Esophagus mucosa (tissue), 1 donor: ENCODE results near the gene UHRF2. TPM values are rescaled to one million over a fixed set of nuclear protein-coding genes. Genes with fewer than 3 reads are reported as not detected.
"Not testable (repeated sequence)": the region's sequence is repeated elsewhere in the genome, so short reads cannot be mapped to it uniquely, and the experiment has no call there.

Source experiments
- ATAC-seq: fragments of 200-7000 bp; cut with Tn5 transposase; one replicate; pipeline ENCODE4 v1.9.1; 2020
- total RNA-seq: library from RNA; stranded (reverse); gene quantifications from one replicate; pipeline ENCODE4 v1.2.4, GENCODE V29; 2023
- donor health status: DM: yes; HTN: yes; CAD: no.

UHRF2 gene
- total RNA-seq, 1 donor from 2014 or later: 19.6 TPM

- no peak for ATAC-seq
These were observed 76.1 kb downstream of the UHRF2 start for GRCh38 chr9:6489099-6489498.

- no peak for ATAC-seq
These were observed 77.9 kb downstream of the UHRF2 start for GRCh38 chr9:6490863-6491262.

GRCh38 chr9:6495466-6495865 is 82.5 kb downstream of the UHRF2 start:
- no peak for ATAC-seq

- no peak for ATAC-seq
These were observed 86.0 kb downstream of the UHRF2 start for GRCh38 chr9:6498982-6499381.

- ATAC-seq: no peak
These were observed 88.7 kb downstream of the UHRF2 start for GRCh38 chr9:6501526-6502210.

- no peak for ATAC-seq
These were observed 89.4 kb downstream of the UHRF2 start for GRCh38 chr9:6502399-6502798.

GRCh38 chr9:6506571-6506970 is 93.6 kb downstream of the UHRF2 start:
- ATAC-seq: no peak

GRCh38 chr9:6512085-6512657 is 99.2 kb downstream of the UHRF2 start:
- ATAC-seq: no peak

GRCh38 chr9:6522263-6522662 is 109.3 kb downstream of the UHRF2 start:
- no peak for ATAC-seq

GRCh38 chr9:6525326-6526045 is 112.5 kb downstream of the UHRF2 start:
- ATAC-seq: no peak

GRCh38 chr9:6535594-6535993 is 122.6 kb downstream of the UHRF2 start:
- no peak for ATAC-seq

- no peak for ATAC-seq
These were observed 125.7 kb downstream of the UHRF2 start for GRCh38 chr9:6538666-6539071.

- not testable (repeated sequence) for ATAC-seq
These were observed 129.6 kb downstream of the UHRF2 start for GRCh38 chr9:6542617-6543016.

- ATAC-seq: no peak
These were observed 130.2 kb downstream of the UHRF2 start for GRCh38 chr9:6543204-6543603.

GRCh38 chr9:6545017-6545691 is 132.2 kb downstream of the UHRF2 start:
- ATAC-seq: peak; percentile 33

GRCh38 chr9:6549106-6549800 is 136.3 kb downstream of the UHRF2 start:
- ATAC-seq: peak; percentile 26

GRCh38 chr9:6551136-6551535 is 138.1 kb downstream of the UHRF2 start:
- no peak for ATAC-seq

- no peak for ATAC-seq
These were observed 139.0 kb downstream of the UHRF2 start for GRCh38 chr9:6552033-6552432.

GRCh38 chr9:6552498-6553121 is 139.6 kb downstream of the UHRF2 start:
- peak; percentile 26 for ATAC-seq

GRCh38 chr9:6553866-6554265 is 140.9 kb downstream of the UHRF2 start:
- ATAC-seq: no peak
